H1 (cell line): Measurements from ENCODE around the gene RNF125. TPM values are rescaled to one million over a fixed set of nuclear protein-coding genes. Genes with fewer than 3 reads are reported as not detected.

ENCODE experiments used
- CTCF ChIA-PET: fragments of 300-600 bp; sonication (Branson Sonifier 250); formaldehyde crosslinking; loops from one replicate; lab custom pipeline; 2021; ENCODE audit not compliant: partially characterized antibody; lab: Charles Lee
- POLR2A ChIA-PET: fragments of 300-600 bp; sonication (Branson Sonifier 250); formaldehyde crosslinking; loops from one replicate; lab custom pipeline; 2021; ENCODE audit warnings: inconsistent platforms; ENCODE audit not compliant: partially characterized antibody; lab: Charles Lee
- DNase-seq, 2 experiments: peaks; one replicate each; pipeline versions ENCODE4 v3.0.0 to v3.0.0-alpha.2; 2010 to 2022; ENCODE audit warnings: low spot score in 2 of 2, low read depth in 1 of 2, mixed read lengths in 1 of 2
- FAIRE-seq: peaks from 2 replicates; lab custom pipeline; 2011; peaks lifted over from hg19 to GRCh38; lab: Jason Lieb, UNC
- H2AFZ ChIP-seq: 2 replicates; pipeline ENCODE4 v1.8.1; 2012; ENCODE audit warnings: low read length, inconsistent platforms
- H2AK5ac ChIP-seq: 2 replicates; pipeline ENCODE4 v1.6.1; 2013; ENCODE audit warnings: low read depth, low read length
- H2BK120ac ChIP-seq: replicated peaks from 2 replicates; pipeline ENCODE3; 2013; ENCODE audit warnings: low read depth, low read length, inconsistent platforms
- H2BK12ac ChIP-seq: 2 replicates; pipeline ENCODE4 v1.6.1; 2013; ENCODE audit warnings: low read depth, low read length
- H2BK15ac ChIP-seq: 2 replicates; pipeline ENCODE4 v1.6.1; 2013; ENCODE audit warnings: low read length
- H2BK20ac ChIP-seq: 2 replicates; pipeline ENCODE4 v1.6.1; 2013; ENCODE audit warnings: low read length
- H2BK5ac ChIP-seq: 2 replicates; pipeline ENCODE4 v1.6.1; 2013; ENCODE audit warnings: low read depth, low read length
- H3K14ac ChIP-seq: 2 replicates; pipeline ENCODE4 v1.6.1; 2013; ENCODE audit warnings: inconsistent platforms; ENCODE audit not compliant: insufficient read length
- H3K18ac ChIP-seq: 2 replicates; pipeline ENCODE4 v1.6.1; 2013; ENCODE audit warnings: low read length; ENCODE audit errors: extremely low read depth
- H3K23ac ChIP-seq: 2 replicates; pipeline ENCODE4 v1.6.1; 2013; ENCODE audit warnings: inconsistent platforms; ENCODE audit not compliant: insufficient read length
- H3K23me2 ChIP-seq: 2 replicates; pipeline ENCODE4 v1.6.1; 2013; ENCODE audit warnings: low read depth, low read length
- H3K27ac ChIP-seq: 2 replicates; pipeline ENCODE4 v1.6.1; 2011; ENCODE audit warnings: low read depth, low read length, inconsistent platforms
- H3K27me3 ChIP-seq, 4 experiments: replicated peaks in 1 of 4; 1 replicate in 1 of 4; 2 replicates in 3 of 4; pipeline versions ENCODE4 v1.6.1 to v1.8.1; 2011 to 2013; ENCODE audit warnings: low read length in 3 of 4, mild to moderate bottlenecking in 3 of 4, inconsistent platforms in 2 of 4, mixed read lengths in 2 of 4, moderate library complexity in 1 of 4; ENCODE audit not compliant: control insufficient read depth in 3 of 4, insufficient read depth in 3 of 4; ENCODE audit errors: extremely low read depth in 1 of 4
- H3K36me3 ChIP-seq, 4 experiments: 2 replicates each; pipeline versions ENCODE4 v1.6.1 to v1.8.1; 2011 to 2013; ENCODE audit warnings: mild to moderate bottlenecking in 4 of 4, low read length in 3 of 4, moderate library complexity in 2 of 4, control low read depth in 1 of 4, inconsistent platforms in 1 of 4; ENCODE audit not compliant: insufficient read depth in 4 of 4, control insufficient read depth in 2 of 4
- H3K4ac ChIP-seq: replicated peaks from 2 replicates; pipeline ENCODE3; 2013; ENCODE audit warnings: low read length, low read depth, mixed read lengths, inconsistent platforms; ENCODE audit not compliant: insufficient read length
- H3K4me1 ChIP-seq, 4 experiments: replicated peaks in 1 of 4; 1 replicate in 1 of 4; 2 replicates in 3 of 4; pipeline versions ENCODE4 v1.6.1 to v1.8.1; 2011 to 2013; ENCODE audit warnings: low read length in 3 of 4, inconsistent platforms in 2 of 4, mixed read lengths in 1 of 4; ENCODE audit not compliant: insufficient read depth in 4 of 4, control insufficient read depth in 3 of 4
- H3K4me2 ChIP-seq, 2 experiments: 2 replicates each; pipeline versions ENCODE4 v1.6.1 to v1.8.1; 2011 to 2013; ENCODE audit warnings: low read depth in 2 of 2, low read length in 2 of 2, control low read depth in 1 of 2, inconsistent platforms in 1 of 2, mild to moderate bottlenecking in 1 of 2; ENCODE audit not compliant: insufficient read depth in 1 of 2
- H3K4me3 ChIP-seq, 4 experiments: fragments of 200-600, 300-600 bp in 1 of 4; sonication (generic), shearing (Covaris generic), sonication (Bioruptor Twin) in 1 of 4; 2 replicates each; pipeline versions ENCODE4 v1.5.1 to v1.8.1; 2011 to 2016; ENCODE audit warnings: low read length in 4 of 4, low read depth in 3 of 4, control low read depth in 2 of 4, inconsistent platforms in 2 of 4, mild to moderate bottlenecking in 2 of 4, mixed read lengths in 1 of 4, moderate library complexity in 1 of 4; ENCODE audit not compliant: insufficient read depth in 2 of 4; ENCODE audit errors: extremely low read depth in 1 of 4
- H3K56ac ChIP-seq: replicated peaks from 2 replicates; pipeline ENCODE3; 2013; ENCODE audit warnings: low read depth, mild to moderate bottlenecking, mixed read lengths, low read length, inconsistent platforms; ENCODE audit not compliant: insufficient read length
- H3K79me1 ChIP-seq: 2 replicates; pipeline ENCODE4 v1.6.1; 2013; ENCODE audit warnings: low read depth, low read length, control low read depth
- H3K79me2 ChIP-seq, 2 experiments: 2 replicates each; pipeline versions ENCODE4 v1.6.1 to v1.8.1; 2012 to 2013; ENCODE audit warnings: low read length in 2 of 2, mild to moderate bottlenecking in 2 of 2, inconsistent platforms in 1 of 2; ENCODE audit not compliant: insufficient read depth in 2 of 2, control insufficient read depth in 1 of 2
- H3K9ac ChIP-seq, 4 experiments: replicated peaks in 1 of 4; 1 replicate in 1 of 4; 2 replicates in 3 of 4; pipeline versions ENCODE4 v1.6.1 to v1.8.1; 2011 to 2013; ENCODE audit warnings: low read depth in 3 of 4, low read length in 3 of 4, control low read depth in 2 of 4, mild to moderate bottlenecking in 2 of 4, moderate library complexity in 2 of 4, inconsistent platforms in 1 of 4; ENCODE audit errors: extremely low read depth in 1 of 4
- H3K9me3 ChIP-seq, 2 experiments: 2 replicates each; pipeline versions ENCODE4 v1.6.1 to v1.8.1; 2012 to 2013; ENCODE audit warnings: mild to moderate bottlenecking in 2 of 2, moderate library complexity in 2 of 2, control low read depth in 1 of 2, inconsistent platforms in 1 of 2, low read depth in 1 of 2, low read length in 1 of 2, mixed read lengths in 1 of 2; ENCODE audit not compliant: insufficient read depth in 2 of 2
- H4K20me1 ChIP-seq, 2 experiments: replicated peaks in 1 of 2; 2 replicates each; pipeline versions ENCODE3 to v1.8.1; 2011 to 2013; ENCODE audit warnings: inconsistent platforms in 2 of 2, low read length in 2 of 2, mild to moderate bottlenecking in 1 of 2; ENCODE audit not compliant: insufficient read depth in 2 of 2, control insufficient read depth in 1 of 2
- H4K5ac ChIP-seq: 2 replicates; pipeline ENCODE4 v1.6.1; 2013; ENCODE audit warnings: low read length, low read depth, mixed read lengths, inconsistent platforms; ENCODE audit not compliant: insufficient read length
- H4K8ac ChIP-seq: 2 replicates; pipeline ENCODE4 v1.8.0; 2013; ENCODE audit warnings: mild to moderate bottlenecking, moderate library complexity, low read length, inconsistent platforms; ENCODE audit not compliant: insufficient read depth; ENCODE audit errors: extremely low read depth
- H4K91ac ChIP-seq: replicated peaks from 2 replicates; pipeline ENCODE3; 2013; ENCODE audit warnings: low read length, mixed read lengths, inconsistent platforms; ENCODE audit not compliant: insufficient read length
- SP1 ChIP-seq: IDR thresholded peaks from 2 replicates; pipeline ENCODE4 v1.6.1; 2011; ENCODE audit warnings: low read depth, low read length
- SP2 ChIP-seq: IDR thresholded peaks from 2 replicates; pipeline ENCODE4 v1.6.1; 2012; ENCODE audit warnings: mild to moderate bottlenecking, low read length, inconsistent platforms
- WGBS, 2 experiments: shearing (Covaris generic) in 1 of 2; methylation state at CpG; one replicate each; pipeline versions ENCODE4 v1.1.6 to v1.1.7; 2013 to 2015; ENCODE audit warnings: low lambda C conversion rate in 2 of 2, mixed read lengths in 2 of 2, inconsistent platforms in 1 of 2, low coverage in 1 of 2, missing lambda C conversion rate in 1 of 2; ENCODE audit not compliant: insufficient replicate concordance in 2 of 2, insufficient coverage in 1 of 2, insufficient read length in 1 of 2; ENCODE audit errors: extremely low coverage in 1 of 2, missing lambda C conversion rate in 1 of 2; 5-methylcytosine and 5-hydroxymethylcytosine counted together
- polyA plus RNA-seq, 7 experiments: library from polyadenylated mRNA; depleted of rRNA in 3 of 7; stranded (reverse) in 5 of 7; unstranded in 2 of 7; fragments of >200 nt in 5 of 7; fragments of 200-250 nt in 2 of 7; gene quantifications; 1 replicate in 5 of 7; 2 replicates in 1 of 7; 4 replicates in 1 of 7; pipeline versions ENCODE4 v1.2.1 to v1.2.3, GENCODE V29; 2011 to 2013; ENCODE audit warnings: missing spikeins in 2 of 7, mixed read lengths in 2 of 7
- total RNA-seq: library from RNA; stranded (reverse); fragmentation: NEBNext Ultra II Directional; extraction: Animal tissue kit (Norgen Biotek cat#: 25700); gene quantifications from 2 replicates; pipeline ENCODE4 v1.2.1, GENCODE V29; 2021

The RNF125 gene
- total and polyA plus RNA-seq, 2 of the 8 experiments (the other 6 are each of a cell fraction or from before 2014, with no cell fraction given): 14.3 to 15.2 TPM

DNA sequence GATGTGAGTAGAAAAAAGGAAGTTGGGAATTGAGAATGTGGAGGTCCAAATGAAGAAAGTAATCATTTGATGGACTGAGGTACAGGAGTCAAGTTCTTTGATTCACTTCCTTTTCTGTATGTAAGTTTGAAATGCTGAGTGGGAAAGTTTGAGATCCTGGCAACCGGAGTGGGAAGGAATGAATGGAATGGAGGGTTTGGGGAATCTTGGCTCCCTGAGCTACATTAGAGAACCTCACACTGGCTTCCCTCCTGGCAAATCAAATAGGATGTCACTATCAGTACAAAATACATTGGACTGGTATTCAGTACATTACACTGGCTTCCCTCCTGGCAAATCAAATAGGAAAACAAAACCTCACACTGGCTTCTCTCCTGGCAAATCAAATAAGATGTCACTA is 63.3 kb downstream of the RNF125 start:
- Histone ChIP-seq H3K14ac (no peak overlapping the region), H3K23me2 (no peaks in the 10 kb centered on the region), H3K18ac (no peak overlapping the region), H3K79me2 (no peaks in the 10 kb centered on the region), H3K4ac (no peak overlapping the region), H3K4me1 (no peaks in the 10 kb centered on the region; a peak in 1 of 7 replicates), H2BK12ac (no peak overlapping the region), H3K4me2 (no peak overlapping the region), H4K5ac (no peak overlapping the region), H4K91ac (no peak overlapping the region), H3K23ac (no peak overlapping the region), H2BK20ac (no peak overlapping the region), H2BK5ac (no peak overlapping the region), H4K8ac (no peak overlapping the region), H3K27ac (no peak overlapping the region), H2BK15ac (no peak overlapping the region), H3K9ac (no peak overlapping the region), H3K4me3 (no peak overlapping the region), H2AFZ (no peak overlapping the region), H3K27me3 (no peaks in the 10 kb centered on the region), H4K20me1 (no peaks in the 10 kb centered on the region), H3K56ac (no peak overlapping the region), H3K36me3 (no peaks in the 10 kb centered on the region), H3K9me3 (0 out of 4 replicates have a peak, but pooled peaks cover 0 to 2% of the 10 kb centered on the region in 2 experiments), H2AK5ac (no peak overlapping the region), H2BK120ac (no peak overlapping the region), H3K79me1 (no peaks in the 10 kb centered on the region)
- POLR2A ChIA-PET: no interaction called here
- WGBS, 2 experiments: 79% methylated on average over 1 of the region's 1 CpG; no CpG with 5 or more reads in 1 of the 2 experiments
- CTCF ChIA-PET: interaction anchor here (0.6 kb wide), 1 partner anchor 132 kb away, joined by 3 read pairs; no protein-coding TSS in a partner anchor
- no peak for DNase-seq
- peak; percentile 19; the same call in 1 of the 2 replicates for TF ChIP-seq SP1
- no peak for TF ChIP-seq SP2
- FAIRE-seq: no peak
